GM23338 (cell line): ENCODE results near the gene RNF220. TPM values are rescaled to one million over a fixed set of nuclear protein-coding genes. Genes with fewer than 3 reads are reported as not detected.
"Not testable (repeated sequence)": the region's sequence is repeated elsewhere in the genome, so short reads cannot be mapped to it uniquely, and the experiment has no call there.

Source experiments
- ATAC-seq: fragments of 200-7000 bp; cut with Tn5 transposase; 3 replicates; pipeline ENCODE4 v1.9.1; 2020
- DNase-seq: peaks from one replicate; pipeline ENCODE4 v3.0.0-alpha.2; 2015; ENCODE audit warnings: low spot score
- H2AFZ ChIP-seq: fragments of 200-600 bp; sonication (generic); 2 replicates; pipeline ENCODE4 v1.8.0; 2016; ENCODE audit warnings: antibody characterized with exemption, mild to moderate bottlenecking, moderate library complexity
- H3F3A ChIP-seq: fragments of 200-600 bp; sonication (generic); replicated peaks from 2 replicates; pipeline ENCODE4 v1.8.0; 2017; ENCODE audit warnings: antibody characterized with exemption, mixed run types, low read depth
- H3K27ac ChIP-seq: fragments of 200-600 bp; sonication (generic); 2 replicates; pipeline ENCODE4 v1.6.1; 2016; ENCODE audit warnings: low read depth
- H3K27me3 ChIP-seq: fragments of 200-600 bp; sonication (generic); 2 replicates; pipeline ENCODE4 v1.8.0; 2016; ENCODE audit warnings: mild to moderate bottlenecking, mixed run types, moderate library complexity; ENCODE audit not compliant: insufficient read depth
- H3K36me3 ChIP-seq: fragments of 200-600 bp; sonication (generic); 2 replicates; pipeline ENCODE4 v1.8.0; 2016; ENCODE audit warnings: mild to moderate bottlenecking; ENCODE audit not compliant: insufficient read depth
- H3K4me1 ChIP-seq: fragments of 200-600 bp; sonication (generic); 2 replicates; pipeline ENCODE4 v1.8.0; 2016; ENCODE audit warnings: mild to moderate bottlenecking, moderate library complexity; ENCODE audit not compliant: insufficient read depth
- H3K4me2 ChIP-seq: fragments of 200-600 bp; sonication (generic); 2 replicates; pipeline ENCODE4 v1.7.1; 2017; ENCODE audit warnings: mixed run types
- H3K4me3 ChIP-seq: fragments of 200-600 bp; sonication (generic); 2 replicates; pipeline ENCODE4 v1.6.1; 2016; ENCODE audit warnings: mixed run types
- H3K79me2 ChIP-seq: fragments of 200-600 bp; sonication (generic); replicated peaks from 2 replicates; pipeline ENCODE4 v1.8.0; 2017; ENCODE audit warnings: mild to moderate bottlenecking; ENCODE audit not compliant: insufficient read depth
- H3K9me2 ChIP-seq: fragments of 200-600 bp; sonication (generic); 2 replicates; pipeline ENCODE4 v1.8.0; 2017; ENCODE audit not compliant: insufficient read depth
- H4K20me1 ChIP-seq: fragments of 200-600 bp; sonication (generic); replicated peaks from 2 replicates; pipeline ENCODE4 v1.8.0; 2017; ENCODE audit warnings: mild to moderate bottlenecking; ENCODE audit not compliant: insufficient read depth
- H3K27ac Mint-ChIP-seq: 2 replicates; pipeline ENCODE4 v1.8.0; 2020; ENCODE audit warnings: inconsistent platforms, mild to moderate bottlenecking, moderate library complexity, mixed read lengths
- H3K27me3 Mint-ChIP-seq: 3 replicates; pipeline ENCODE4 v1.8.0; 2022; ENCODE audit warnings: low read depth, mild to moderate bottlenecking, moderate library complexity, mixed read lengths, inconsistent platforms; ENCODE audit not compliant: insufficient read depth, poor library complexity
- H3K36me3 Mint-ChIP-seq: 3 replicates; pipeline ENCODE4 v1.8.0; 2021; ENCODE audit warnings: low read depth, mild to moderate bottlenecking, inconsistent platforms, moderate library complexity, mixed read lengths
- H3K4me1 Mint-ChIP-seq: 3 replicates; pipeline ENCODE4 v1.8.0; 2020; ENCODE audit warnings: mild to moderate bottlenecking, inconsistent platforms, mixed read lengths
- H3K4me3 Mint-ChIP-seq: 3 replicates; pipeline ENCODE4 v1.8.0; 2021; ENCODE audit warnings: moderate library complexity, mild to moderate bottlenecking, inconsistent platforms, mixed read lengths
- H3K9me3 Mint-ChIP-seq: 3 replicates; pipeline ENCODE4 v1.8.0; 2020; ENCODE audit warnings: moderate library complexity, mild to moderate bottlenecking, inconsistent platforms, mixed read lengths
- EZH2phosphoT487 ChIP-seq: fragments of 200-600 bp; sonication (generic); IDR thresholded peaks from one replicate; pipeline ENCODE4 v1.8.1; 2018; ENCODE audit warnings: antibody characterized with exemption; ENCODE audit not compliant: unreplicated experiment
- ZNF114 ChIP-seq: fragments of 250-450 bp; sonication (Bioruptor Pico); IDR thresholded peaks from 2 replicates; pipeline ENCODE4 v1.5.0; 2020; ENCODE audit warnings: mild to moderate bottlenecking, moderate library complexity
- ZNF331 ChIP-seq: fragments of 250-450 bp; sonication (Bioruptor Pico); IDR thresholded peaks from 2 replicates; pipeline ENCODE4 v1.5.0; 2020; ENCODE audit warnings: low read depth, mild to moderate bottlenecking, moderate library complexity
- polyA plus RNA-seq: library from polyadenylated mRNA; unstranded; fragments of >200 nt; fragmentation: Nextera tagmentation; extraction: Ambion mirVana; gene quantifications from 2 replicates; pipeline ENCODE4 v1.2.1, GENCODE V29; 2016
- total RNA-seq: library from RNA; depleted of rRNA; stranded (reverse); fragments of >200 nt; shearing (Covaris generic); gene quantifications from 2 replicates; pipeline ENCODE4 v1.2.3, GENCODE V29; 2014
- TF ChIP-seq, protein P1 (sequence below): IDR thresholded peaks from one replicate; pipeline ENCODE4 v1.6.1; 2018; ENCODE audit warnings: antibody characterized with exemption; ENCODE audit not compliant: unreplicated experiment
- TF ChIP-seq, protein P2 (sequence below): IDR thresholded peaks from 2 replicates; pipeline ENCODE4 v1.6.1; 2016; ENCODE audit warnings: antibody characterized with exemption

Gene RNF220
- total and polyA plus RNA-seq, 2 experiments from 2014 or later: 72.8 to 168 TPM

DNA sequence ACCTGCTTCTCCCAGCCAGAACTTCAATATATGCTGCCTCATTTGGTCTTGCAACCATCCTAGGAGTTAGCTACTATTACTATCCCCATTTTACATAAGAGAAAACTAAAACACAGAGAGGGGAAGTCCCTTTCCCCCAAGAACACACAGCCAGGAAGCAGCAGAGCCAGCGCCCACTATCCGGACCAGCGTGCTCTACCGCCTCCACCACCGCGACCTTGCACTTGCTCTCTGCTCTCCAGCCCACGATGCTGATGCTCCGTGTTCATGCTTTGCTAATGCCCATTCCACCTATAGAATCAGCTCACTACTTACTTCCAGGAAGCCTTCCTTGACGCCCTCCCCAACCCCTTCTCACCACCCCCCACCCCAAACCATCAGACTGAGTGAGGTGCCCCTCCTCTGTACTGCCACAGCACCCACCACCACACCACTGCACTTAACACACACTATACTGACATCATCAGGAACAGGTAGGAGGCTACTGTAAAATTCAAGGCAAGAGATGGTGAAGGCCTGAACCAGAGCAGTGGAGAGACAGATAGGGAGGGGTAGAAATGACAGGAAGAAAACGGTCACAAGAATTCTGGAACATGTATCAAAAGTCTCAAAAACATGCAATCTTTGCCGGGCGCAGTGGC is 259.8 kb downstream of the RNF220 start:
- TF ChIP-seq ZNF331 (CRISPR knock-in tag): no peak
- TF ChIP-seq, protein P1, sequence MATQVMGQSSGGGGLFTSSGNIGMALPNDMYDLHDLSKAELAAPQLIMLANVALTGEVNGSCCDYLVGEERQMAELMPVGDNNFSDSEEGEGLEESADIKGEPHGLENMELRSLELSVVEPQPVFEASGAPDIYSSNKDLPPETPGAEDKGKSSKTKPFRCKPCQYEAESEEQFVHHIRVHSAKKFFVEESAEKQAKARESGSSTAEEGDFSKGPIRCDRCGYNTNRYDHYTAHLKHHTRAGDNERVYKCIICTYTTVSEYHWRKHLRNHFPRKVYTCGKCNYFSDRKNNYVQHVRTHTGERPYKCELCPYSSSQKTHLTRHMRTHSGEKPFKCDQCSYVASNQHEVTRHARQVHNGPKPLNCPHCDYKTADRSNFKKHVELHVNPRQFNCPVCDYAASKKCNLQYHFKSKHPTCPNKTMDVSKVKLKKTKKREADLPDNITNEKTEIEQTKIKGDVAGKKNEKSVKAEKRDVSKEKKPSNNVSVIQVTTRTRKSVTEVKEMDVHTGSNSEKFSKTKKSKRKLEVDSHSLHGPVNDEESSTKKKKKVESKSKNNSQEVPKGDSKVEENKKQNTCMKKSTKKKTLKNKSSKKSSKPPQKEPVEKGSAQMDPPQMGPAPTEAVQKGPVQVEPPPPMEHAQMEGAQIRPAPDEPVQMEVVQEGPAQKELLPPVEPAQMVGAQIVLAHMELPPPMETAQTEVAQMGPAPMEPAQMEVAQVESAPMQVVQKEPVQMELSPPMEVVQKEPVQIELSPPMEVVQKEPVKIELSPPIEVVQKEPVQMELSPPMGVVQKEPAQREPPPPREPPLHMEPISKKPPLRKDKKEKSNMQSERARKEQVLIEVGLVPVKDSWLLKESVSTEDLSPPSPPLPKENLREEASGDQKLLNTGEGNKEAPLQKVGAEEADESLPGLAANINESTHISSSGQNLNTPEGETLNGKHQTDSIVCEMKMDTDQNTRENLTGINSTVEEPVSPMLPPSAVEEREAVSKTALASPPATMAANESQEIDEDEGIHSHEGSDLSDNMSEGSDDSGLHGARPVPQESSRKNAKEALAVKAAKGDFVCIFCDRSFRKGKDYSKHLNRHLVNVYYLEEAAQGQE: no peak
- TF ChIP-seq EZH2phosphoT487: no peak
- TF ChIP-seq, protein P2, sequence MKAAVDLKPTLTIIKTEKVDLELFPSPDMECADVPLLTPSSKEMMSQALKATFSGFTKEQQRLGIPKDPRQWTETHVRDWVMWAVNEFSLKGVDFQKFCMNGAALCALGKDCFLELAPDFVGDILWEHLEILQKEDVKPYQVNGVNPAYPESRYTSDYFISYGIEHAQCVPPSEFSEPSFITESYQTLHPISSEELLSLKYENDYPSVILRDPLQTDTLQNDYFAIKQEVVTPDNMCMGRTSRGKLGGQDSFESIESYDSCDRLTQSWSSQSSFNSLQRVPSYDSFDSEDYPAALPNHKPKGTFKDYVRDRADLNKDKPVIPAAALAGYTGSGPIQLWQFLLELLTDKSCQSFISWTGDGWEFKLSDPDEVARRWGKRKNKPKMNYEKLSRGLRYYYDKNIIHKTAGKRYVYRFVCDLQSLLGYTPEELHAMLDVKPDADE: no peak
- TF ChIP-seq ZNF114 (CRISPR knock-in tag): no peak
- Histone ChIP-seq H4K20me1 (no peaks in the 10 kb centered on the region), H3K4me3 (no peak overlapping the region), H2AFZ (no peak overlapping the region), H3K79me2 (no peaks in the 10 kb centered on the region), H3F3A (no peaks in the 10 kb centered on the region), H3K27me3 (no peaks in the 10 kb centered on the region), H3K4me2 (no peak overlapping the region), H3K9me2 (no peaks in the 10 kb centered on the region), H3K27ac (no peak overlapping the region), H3K36me3 (no peaks in the 10 kb centered on the region), H3K4me1 (no peaks in the 10 kb centered on the region)
- Mint-ChIP-seq H3K27me3 (no peaks in the 10 kb centered on the region), H3K9me3 (no peaks in the 10 kb centered on the region), H3K4me3 (no peak overlapping the region), H3K36me3 (no peaks in the 10 kb centered on the region), H3K4me1 (peaks cover 9% of the 10 kb centered on the region), H3K27ac (no peak overlapping the region)
- no peak for ATAC-seq
- no peak for DNase-seq

DNA sequence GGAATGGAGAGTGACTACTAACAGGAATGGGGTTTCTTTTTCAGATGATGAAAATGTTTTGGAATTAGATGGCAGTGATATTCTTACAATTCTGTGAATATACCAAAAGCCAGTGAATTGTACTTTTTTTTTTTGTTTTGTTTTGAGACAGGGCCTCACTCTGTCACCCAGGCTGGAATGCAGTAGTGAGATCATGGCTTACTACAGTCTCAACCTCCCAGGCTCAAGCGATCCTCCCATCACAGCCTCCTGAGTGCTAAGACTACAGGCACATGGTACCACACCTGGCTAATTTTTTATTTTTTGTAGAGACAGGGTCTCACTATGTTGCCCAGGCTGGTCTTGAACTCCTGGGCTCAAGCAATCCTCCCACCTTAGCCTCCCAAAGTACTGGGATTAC is 261.7 kb downstream of the RNF220 start:
- ATAC-seq, H4K20me1 ChIP-seq, H3K27ac ChIP-seq, H3K79me2 ChIP-seq, H2AFZ ChIP-seq, H3K36me3 Mint-ChIP-seq, H3K27me3 Mint-ChIP-seq, H3F3A ChIP-seq, H3K4me3 Mint-ChIP-seq, H3K36me3 ChIP-seq, H3K27ac Mint-ChIP-seq, H3K27me3 ChIP-seq, H3K4me1 Mint-ChIP-seq, H3K4me3 ChIP-seq, H3K9me2 ChIP-seq, H3K4me2 ChIP-seq, H3K9me3 Mint-ChIP-seq, DNase-seq, H3K4me1 ChIP-seq: not testable (repeated sequence)
